ENCODE data around the gene CCSER1.

GRCh38 chr4:91220315-91220714, 1093.1 kb downstream of the CCSER1 start:
- TF ChIP-seq TAF1 (conservative IDR thresholded peaks at IDR 0.05): no peak
- TF ChIP-seq CTCF (IDR thresholded peaks at IDR 0.05; ENCODE audit: low read depth, low read length, missing input control): no peak
- no peak for TF ChIP-seq ATF3 (IDR thresholded peaks at IDR 0.05)
- TF ChIP-seq RAD21 (IDR thresholded peaks at IDR 0.05): no peak
- TF ChIP-seq SP1 (IDR thresholded peaks at IDR 0.05): no peak
- TF ChIP-seq MAX (IDR thresholded peaks at IDR 0.05): no peak
- no peak for TF ChIP-seq REST (IDR thresholded peaks at IDR 0.05)
- no peak for TF ChIP-seq GABPA (IDR thresholded peaks at IDR 0.05 in 1 of 2, conservative IDR thresholded peaks at IDR 0.05 in 1 of 2)
- no peak for TF ChIP-seq JUND (IDR thresholded peaks at IDR 0.05)
- no peak for TF ChIP-seq HNF4G (IDR thresholded peaks at IDR 0.05)

Measured in liver (tissue), 3 donors.